ENCODE data around the gene B4GALNT3.

The B4GALNT3 gene

DNA sequence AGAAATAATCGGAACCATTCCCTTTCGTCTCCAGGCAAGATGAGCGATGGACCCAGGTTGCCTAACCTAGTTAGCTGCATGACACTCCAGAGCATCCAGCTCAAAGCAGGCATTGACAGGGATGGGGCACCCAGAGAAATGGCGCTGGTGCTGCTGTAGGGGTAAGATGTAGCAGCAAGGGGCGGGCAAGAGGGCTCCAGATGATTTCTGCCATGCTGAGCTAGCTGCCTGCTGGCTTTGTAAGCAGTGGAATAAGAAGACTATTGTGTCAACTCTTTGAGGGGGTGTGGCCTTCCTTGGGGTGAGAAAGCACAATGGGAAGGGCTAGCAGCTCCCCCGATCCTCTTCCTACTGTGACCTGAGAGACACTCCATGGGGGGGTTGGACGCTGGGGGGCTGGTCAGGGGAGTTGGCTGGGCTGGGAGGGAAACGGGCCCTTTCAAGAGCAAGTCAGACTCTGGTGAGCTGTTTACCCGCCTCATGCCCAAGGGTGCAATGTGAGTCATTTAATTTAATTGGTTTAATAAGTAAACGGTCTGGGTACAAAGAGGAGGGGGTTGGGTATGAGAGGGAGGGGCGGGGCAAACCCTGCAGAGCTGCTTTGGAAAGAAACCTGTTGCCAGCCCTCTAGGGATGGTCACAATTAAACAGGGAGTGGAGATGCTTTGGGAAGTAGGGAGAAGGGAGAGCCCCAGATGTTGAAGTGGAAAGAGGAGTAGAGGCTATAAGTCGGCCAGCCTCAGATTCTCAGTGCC lies 50.5 kb downstream of the B4GALNT3 start:
- no peak for DNase-seq

DNA sequence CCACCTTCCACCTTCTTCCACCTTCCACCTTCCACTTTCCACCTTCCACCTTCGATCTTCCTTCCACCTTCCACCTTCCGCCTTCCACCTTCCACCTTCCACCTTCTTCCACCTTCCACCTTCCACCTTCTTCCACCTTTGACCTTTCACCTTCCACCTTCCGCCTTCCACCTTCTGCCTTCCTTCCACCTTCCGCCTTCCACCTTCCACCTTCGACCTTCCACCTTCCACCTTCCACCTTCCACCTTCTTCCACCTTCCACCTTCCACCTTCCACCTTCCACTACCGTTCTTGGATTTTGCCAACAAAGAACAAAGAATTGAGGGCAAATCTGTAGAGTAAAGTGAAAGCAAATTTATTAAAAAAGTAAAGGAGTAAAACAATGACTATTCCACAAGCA lies 53.2 kb downstream of the B4GALNT3 start:
- no peak for DNase-seq

DNA sequence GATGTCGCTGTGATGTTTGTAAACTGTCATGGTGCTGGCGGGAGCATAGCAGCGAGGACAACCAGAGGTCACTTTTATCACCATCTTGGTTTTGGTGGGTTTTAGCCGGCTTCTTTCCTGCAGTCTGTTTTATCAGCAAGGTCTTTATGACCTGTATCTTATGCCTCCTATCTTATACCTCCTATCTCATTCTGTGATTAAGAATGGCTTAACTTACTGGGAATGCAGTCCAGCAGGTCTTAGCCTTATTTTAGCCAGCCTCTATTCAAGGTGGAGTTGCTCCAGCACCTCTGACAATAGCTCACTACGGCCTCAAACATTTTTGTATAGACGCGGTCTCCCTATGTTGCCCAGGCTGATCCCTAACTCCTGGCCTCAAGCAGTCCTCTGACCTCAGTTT lies 53.7 kb downstream of the B4GALNT3 start:
- no peak for DNase-seq

DNA sequence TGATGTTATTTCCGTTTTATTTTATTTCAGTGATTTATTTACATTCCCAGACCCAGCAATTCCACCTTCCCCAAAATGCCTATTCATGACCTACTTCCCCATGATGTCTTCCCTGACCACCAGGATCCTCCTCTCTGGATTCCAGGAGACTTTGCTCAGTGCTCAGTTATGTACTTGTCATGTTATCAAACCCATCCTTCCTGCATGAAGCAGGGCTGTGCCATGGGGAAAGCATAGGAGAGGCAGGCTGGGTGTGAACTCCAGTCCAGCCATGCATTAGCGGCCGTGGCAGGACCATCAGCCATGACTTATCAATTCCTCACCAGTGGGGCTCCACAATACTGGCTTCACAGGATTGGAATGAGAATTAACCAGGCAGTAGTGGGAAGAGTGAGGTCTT lies 57.8 kb downstream of the B4GALNT3 start:
- DNase-seq = no peak

DNA sequence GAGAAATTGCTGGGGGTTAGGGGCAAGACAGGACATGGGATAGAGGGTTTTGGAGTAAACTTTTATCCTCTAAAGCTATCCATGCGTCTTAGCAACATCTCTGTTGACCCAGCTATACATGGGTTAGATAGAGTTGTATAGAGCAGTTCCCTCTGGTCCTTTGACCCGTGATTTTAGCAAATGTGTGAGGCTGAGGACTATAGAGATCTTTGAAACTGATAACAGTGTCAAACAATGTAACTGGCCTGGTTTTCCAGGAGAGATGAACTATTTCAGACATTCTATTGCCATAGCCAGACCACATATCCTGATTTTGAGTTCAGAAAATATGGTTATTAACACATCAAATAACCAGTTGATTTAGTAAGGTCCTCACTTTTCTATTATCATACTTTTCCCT lies 60.4 kb downstream of the B4GALNT3 start:
- no peak for DNase-seq

DNA sequence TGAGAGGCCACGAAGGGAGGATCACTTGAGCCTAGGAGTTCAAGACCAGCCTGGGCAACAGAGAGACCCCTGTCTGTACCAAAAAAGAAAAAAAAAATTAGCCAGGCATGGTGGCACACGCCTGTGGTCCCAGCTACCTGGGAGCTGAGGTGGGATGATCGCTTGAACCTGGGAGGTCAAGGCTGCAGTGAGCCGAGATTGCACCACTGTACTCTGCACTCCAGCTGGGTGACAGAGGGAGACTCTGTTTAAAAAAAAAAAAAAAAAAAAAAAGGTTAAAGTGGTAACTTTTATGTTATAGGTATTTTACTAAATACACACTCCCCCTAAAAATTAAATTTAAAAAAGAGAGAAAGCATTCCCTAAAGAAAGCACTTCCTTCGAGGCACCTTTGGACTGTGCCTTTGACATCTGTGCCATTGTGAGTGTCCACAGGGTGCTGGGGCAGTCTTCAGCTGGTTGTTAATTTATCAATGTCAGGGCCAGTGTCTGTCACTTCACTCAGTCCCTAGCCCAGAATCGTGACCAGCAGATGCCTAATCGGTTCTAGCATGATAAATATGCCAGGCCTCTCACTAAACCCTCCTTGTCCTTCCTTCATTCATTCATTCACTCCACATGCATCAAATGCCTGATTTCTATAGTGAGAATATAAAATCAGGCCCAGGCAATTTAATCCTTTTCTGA lies 63.1 kb downstream of the B4GALNT3 start:
- no peak for DNase-seq

DNA sequence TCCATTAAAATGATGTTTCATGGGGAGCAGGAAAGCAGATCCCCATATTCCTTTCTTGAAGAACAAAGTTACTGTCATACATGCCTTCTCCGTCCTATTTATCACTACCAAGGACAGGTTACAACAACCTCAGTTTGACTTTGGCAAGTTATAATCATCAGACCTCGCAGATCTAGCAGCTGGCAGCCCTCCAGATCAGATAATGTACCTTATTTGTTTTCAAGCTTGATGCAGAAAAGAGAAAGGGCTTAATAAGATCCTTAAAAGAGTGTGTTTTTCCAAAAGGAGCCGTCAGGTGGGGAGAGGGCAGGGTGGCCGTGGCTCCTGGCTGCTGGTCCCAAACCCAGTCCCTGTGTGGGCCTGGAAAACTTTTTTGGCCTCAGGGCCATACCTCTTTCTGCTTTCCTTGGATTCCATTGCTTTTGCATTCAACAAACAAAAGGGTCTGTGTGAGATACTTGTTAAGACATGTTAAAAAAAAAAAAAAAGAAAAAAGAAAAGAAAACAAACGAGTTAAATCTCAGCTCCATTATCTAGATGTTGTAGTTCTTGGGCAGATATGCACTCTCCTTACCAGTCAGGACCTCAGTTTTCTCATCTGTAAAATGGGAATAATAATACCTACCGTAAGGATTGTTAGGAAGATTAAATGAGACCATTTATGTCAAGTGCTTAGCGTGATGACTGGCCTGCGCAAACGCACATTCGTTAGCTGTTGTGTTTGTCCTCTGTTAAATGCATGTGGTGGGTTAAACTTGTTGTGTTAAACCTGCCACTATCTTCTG lies 64.6 kb downstream of the B4GALNT3 start:
- DNase-seq = peak; percentile 8

DNA sequence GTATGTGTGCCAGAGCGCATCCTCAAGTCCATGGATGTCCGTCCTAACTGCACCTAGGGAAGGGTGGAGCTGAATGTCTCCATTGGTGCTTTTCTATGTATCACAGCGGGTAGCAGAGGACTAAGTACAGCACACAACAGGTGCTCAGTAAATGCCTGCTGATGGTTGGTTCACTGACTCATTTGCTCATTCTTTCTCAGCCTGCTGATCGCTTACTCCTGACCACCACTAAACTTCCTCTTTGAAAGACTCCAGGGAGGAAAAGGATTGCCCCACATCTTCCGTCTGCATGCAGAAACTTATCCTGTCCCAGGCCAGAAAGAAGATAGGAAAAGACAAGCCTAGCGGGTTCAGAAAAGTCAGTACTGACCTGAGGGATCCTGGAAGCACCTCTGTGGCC lies 66.3 kb downstream of the B4GALNT3 start:
- no peak for DNase-seq

DNA sequence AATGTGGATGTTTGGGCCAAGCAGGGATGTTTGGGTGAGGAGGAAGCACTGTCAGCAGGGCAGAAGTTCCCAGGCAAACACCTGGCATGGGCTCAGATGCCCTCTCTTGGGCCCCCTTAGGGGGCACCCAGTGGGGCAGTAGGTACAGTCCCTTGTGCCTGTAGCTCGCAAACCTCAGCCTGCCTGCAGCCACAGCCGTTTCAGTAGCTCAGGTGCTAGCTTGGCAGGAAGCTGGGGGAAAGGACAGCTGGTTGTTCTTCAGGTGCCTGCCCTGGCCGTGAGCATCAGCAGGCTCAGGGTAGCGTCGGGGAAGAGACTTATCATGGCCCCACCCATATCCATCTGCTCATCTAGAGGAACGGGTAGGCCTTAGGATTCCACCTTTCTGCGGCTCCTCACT lies 67.5 kb downstream of the B4GALNT3 start:
- DNase-seq = no peak

DNA sequence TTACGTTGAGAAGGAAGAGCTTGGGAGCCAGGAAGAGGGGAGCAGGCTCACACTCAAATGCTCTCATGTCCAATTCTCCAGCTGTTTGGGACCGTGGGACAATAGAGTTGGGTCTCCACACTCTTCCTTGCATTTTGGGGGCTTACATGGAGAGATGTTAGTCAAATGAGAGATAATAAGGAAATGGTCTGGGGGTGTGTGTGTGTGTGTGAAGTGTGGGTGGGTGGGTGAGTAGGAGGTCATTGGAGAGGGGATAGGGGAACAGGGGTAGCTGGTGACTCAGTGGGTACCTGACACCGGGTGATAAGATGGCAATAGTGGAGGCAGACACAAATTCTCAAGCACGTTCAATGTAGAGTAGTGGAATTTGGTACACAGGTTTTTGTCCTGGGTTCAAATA lies 68.0 kb downstream of the B4GALNT3 start:
- DNase-seq = no peak

DNA sequence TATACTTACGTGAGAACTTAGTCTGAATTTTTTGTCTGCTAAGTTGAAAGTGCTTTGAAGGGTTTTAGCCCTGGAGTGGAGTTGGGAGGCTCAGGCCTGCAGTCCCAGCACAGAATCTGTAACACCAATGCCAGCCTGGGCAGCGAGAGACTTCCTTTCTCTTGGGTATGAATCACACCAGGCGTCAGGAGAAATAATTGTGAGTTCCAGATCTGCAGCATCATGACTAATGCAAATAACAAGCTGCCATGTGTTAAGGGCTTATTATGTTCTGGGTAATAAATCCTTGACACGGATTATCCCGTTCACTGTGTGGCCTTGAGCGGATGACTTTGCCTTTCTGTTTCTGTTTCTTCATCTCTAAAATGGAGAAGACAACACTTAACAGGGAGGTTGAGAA lies 70.6 kb downstream of the B4GALNT3 start:
- DNase-seq = no peak

DNA sequence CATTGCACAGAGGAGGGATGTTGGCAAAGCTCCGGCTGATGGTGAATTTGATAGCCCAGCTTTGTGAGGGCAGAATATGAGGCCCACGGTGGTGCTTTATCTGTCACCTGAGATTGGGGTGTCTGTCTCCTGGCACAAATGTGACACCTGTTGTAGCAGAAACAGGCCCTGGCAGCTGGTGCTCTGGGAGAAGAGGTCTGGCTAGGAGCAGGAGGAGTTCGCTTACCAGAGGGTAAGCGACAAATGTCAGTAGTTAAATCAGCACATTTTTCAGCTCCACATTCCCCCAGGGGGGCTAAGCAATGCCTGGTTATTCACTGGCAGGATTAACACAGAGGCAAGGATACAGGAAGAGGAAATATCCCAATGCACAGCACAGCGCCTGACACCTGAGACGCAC lies 71.1 kb downstream of the B4GALNT3 start:
- no peak for DNase-seq

DNA sequence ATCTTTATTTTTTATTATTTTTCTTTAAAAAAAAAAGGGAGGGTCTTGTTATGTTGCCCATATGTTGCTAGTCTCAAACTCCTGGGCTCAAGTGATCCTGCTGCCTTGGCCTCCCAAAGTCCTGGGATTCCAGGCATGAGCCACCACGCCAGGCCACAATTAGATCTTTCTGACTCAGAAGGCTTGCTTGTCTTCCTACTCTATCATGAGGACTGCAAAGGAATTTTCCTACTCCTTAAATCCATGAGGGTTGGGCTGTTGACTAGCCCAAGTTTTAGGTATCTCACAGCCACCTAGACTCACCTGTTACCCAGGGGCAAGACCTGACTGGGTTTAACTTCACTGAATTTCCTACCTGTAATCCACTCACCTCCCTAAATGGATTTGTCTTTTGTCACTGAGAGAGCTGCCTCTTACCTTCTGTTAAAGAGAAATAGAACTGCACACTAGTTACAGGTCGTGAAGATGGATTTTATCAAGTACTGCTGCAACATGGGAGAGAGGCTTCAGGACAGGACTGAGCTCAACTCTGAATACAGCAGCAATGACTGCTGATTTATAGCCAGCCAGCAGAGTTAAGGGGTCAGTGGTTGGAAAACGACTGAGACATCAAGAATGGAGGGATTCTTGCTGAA lies 72.3 kb downstream of the B4GALNT3 start:
- no peak for DNase-seq

DNA sequence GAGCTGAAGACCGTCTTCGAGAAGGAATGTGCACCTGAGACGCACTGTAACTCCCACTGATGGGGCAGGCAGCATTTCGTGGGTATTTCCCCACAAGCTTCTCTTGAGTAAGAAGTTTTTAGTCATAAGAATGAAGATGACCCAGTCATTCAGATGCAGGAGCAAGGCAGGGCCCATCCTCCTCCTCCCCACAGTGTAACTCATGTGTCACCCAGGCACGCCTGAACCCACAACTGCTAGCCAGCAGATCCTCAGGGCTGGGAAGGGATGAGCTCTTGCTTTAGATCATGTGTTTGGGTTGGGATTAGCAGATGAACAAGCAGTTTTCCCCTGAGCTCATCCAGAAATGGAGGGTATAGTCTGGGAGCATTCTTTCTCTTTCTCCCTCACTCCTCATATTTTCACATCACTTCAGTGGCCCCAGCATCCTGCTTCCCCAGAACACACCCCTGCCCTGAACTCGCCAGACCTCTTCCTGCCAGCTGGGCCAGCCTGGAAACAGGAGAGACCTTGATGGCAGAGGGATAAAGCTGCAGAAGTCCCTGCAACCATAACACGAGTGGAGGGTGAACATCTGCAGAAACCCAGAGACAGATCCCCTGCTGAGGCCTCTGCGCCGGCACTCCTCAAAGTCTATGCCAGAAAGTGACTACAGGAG lies 73.3 kb downstream of the B4GALNT3 start:
- DNase-seq = no peak

DNA sequence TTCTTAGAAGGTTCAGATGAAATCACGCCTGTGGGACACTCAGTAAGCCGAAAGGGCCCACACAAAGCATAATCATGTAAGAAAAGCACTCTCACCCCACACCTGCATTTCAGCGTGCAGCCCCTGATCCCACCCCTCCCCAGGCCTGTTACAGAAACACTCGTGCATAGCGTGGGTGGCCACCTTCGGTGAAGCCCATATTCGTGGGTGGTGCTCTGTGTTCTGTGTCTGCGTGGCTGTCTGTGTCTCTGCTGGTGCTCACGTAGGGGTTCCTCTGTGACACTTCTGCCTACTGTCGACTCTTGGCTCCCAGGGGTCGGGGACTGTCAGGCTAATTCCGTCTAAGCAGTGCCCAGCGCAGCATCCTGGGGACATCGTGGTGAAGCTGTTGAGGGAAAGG lies 74.0 kb downstream of the B4GALNT3 start:
- DNase-seq = no peak

DNA sequence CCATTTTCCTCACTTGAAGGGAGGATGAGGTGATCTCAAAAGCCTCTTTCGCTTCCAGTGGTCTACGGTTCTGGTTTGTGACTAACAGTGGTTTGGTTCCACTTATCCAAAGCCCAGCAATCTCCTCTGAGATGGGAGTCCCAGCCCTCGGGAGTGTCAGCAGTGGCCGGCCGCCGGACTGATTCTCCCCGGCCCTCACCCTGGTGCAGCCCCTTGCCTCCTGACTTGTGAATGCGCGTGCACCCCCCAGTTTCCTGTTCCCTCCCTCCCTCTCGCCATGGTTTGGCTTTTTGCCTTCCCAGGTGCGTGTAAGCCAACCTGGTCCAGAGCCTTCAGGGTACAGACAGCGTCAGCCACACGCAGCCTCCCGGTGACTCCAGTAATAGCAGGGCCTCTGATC lies 74.5 kb downstream of the B4GALNT3 start:
- DNase-seq = no peak

DNA sequence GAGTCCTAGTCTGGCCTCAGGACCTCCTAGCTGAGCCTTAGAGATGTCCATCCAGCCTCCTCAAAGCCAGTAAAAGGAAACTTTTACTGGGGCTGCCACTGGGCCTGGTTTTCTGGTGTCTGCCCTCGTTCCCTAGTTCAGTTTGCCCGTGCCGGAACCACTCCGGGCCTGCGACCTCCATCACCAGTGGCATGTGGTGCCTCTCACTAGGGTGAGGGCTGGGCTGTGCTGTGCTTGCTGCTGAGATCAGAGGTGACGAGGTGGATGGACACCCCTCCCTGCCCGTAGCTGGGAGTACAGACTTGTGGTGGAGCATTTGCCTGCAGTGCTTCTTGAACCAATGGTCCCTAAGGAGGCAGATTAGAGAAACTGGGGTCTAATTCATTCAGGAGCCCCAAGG lies 75.7 kb downstream of the B4GALNT3 start:
- DNase-seq = no peak

DNA sequence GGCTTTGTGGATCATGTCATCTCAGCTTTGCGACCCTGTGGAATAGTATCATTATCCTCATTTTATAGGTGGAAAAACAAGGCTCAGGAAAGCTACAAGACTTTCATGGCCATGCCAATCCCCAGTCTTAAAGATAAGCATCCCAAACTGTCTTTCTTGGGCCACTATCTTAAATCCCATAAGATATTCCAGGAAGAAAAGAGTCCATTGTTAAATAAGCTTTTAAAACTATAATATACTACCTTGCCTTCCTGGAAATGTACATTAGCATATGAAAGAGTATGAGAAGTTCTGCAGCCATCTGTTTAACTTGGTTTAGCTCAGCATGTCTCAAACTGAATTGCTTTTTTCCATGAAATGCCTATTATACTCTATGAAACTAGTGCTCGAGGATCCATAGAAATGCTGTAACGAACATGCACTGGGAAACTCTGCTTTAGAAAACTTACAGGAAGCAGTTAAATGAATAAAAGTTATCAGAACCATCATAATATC lies 77.1 kb downstream of the B4GALNT3 start:
- no peak for DNase-seq

DNA sequence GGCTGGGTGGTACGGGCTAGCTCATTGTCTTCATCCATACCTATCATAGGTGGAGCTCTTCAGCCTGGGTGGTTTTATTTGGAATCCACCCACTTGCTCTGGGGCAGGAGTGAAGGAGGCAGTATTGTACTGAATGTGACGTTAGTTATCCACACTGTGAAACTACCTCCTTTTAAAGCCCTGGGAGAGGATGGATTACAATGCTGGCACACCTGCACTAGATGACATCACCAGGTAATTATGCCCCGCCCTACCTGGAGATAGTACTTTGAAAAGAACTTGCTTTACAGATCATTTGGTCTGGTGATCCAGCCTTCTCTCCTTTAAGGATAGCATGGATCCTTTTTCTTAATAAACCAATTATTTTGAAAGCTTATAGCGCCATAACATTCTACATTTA lies 78.0 kb downstream of the B4GALNT3 start:
- peak; percentile 91 for DNase-seq

DNA sequence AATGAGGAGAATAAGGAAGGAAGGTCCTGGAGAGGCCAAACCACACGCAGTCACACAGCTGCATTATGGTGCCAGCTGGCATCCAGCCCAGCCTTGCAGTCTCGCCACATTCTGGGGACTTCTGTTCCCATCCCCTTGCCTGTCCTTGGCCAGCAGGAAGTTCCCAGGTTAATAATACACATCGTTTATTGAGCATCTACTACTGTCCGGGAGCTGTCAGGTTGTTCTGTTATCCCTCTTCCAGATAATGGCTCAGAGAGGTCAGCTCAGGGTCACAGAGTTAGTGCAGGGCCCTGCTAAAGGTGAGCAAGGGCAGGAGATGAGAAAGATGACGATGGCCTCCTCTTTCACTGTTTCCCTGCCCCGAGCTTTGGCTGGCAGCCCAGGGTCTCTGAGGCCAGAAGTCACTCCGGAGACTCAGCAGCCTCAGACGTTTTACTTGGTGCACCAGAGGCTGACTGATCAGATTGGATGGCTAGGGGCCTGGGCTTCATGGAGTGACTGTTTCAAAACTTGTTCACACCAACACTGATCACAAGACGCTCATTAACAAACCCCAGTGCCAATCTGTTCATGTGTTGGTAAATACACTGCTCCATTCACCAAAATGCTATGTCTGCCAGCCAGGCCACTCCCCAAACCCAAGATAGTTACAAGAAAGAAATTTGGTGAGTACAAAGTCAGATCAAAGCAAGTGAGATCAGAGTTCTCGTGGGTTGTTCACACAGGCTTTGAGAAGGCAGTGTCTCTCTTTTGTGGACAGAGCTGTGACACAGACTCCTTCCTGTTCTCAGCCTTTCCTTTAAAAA lies 79.2 kb downstream of the B4GALNT3 start:
- DNase-seq = peak; percentile 87

DNA sequence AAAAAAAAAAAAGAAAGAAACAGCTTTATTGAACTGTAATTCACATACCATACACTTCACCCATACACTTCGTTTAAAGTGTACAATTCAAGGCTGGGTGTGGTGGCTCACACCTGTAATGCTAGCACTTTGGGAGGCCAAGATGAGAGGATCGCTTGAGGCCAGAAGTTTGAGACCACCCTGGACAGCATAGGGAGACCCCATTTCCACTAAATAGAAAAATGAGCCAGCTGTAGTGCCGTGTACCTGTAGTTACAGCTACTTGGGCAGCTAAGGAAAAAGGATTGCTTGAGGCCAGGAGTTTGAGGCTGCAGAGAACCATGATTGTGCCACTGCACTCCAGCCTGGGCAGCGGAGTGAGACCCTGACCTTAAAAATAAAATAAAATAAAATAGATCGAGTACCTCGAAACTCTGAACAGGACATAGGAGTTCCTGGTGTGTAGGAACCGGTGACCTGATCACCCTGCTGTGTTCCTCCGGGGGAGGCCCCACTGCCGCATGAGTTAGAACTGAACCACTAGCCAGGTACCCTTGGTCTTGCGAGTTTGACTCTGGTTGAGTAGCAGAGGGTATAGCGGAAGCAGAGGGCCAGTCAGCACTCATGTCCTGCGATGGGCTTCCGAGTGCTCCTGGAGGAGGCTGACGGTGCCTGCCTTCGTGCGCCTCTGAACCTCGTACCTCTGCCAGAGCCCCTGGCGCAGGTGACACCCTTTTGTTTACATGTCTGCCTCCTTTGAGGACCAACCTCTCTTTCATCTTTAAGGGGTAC lies 80.0 kb downstream of the B4GALNT3 start:
- DNase-seq = no peak
